Endothelial cell of umbilical vein (primary cell): ENCODE results near the gene CIC.

Experiments used
- EZH2 ChIP-seq: IDR thresholded peaks from 2 replicates; pipeline ENCODE4 v1.6.1; 2012; ENCODE audit warnings: borderline replicate concordance, low read depth, mild to moderate bottlenecking, moderate library complexity, low read length, inconsistent platforms; ENCODE audit not compliant: severe bottlenecking
- POLR2AphosphoS5 ChIP-seq: IDR thresholded peaks from 2 replicates; pipeline ENCODE4 v1.6.1; 2012; ENCODE audit warnings: low read depth, mild to moderate bottlenecking, control low read depth, low read length, moderate library complexity; ENCODE audit not compliant: insufficient read depth
- TF ChIP-seq, protein P1 (sequence below), 2 donors: IDR thresholded peaks; 1 replicate in 1 of 2; 2 replicates in 1 of 2; pipeline ENCODE4 v1.5.1; 2011; ENCODE audit warnings: low read length in 2 of 2, mild to moderate bottlenecking in 2 of 2, moderate library complexity in 2 of 2, control low read depth in 1 of 2, inconsistent platforms in 1 of 2, low read depth in 1 of 2; ENCODE audit not compliant: insufficient read depth in 1 of 2; ENCODE audit errors: extremely low read depth in 1 of 2

DNA sequence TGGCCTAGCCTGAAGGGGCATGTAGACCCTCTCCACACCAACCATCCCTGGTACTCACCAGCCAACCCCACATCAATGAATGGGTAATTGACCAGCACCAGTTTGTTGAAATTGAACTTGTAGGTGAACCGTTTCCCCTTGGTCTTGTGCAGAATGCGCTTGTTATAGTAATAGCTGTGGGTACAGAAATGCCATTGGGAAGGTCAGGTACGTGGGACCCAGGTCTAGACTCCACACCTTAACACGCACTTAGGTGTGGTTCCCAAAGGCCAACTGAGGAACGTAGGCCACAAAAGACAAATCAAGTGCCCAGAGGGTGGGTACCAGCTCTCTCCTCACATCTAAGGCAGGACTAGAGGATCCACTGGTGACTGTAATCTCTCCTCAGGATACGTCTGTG lies 19.3 kb upstream of the CIC start:
- TF ChIP-seq, protein P1, sequence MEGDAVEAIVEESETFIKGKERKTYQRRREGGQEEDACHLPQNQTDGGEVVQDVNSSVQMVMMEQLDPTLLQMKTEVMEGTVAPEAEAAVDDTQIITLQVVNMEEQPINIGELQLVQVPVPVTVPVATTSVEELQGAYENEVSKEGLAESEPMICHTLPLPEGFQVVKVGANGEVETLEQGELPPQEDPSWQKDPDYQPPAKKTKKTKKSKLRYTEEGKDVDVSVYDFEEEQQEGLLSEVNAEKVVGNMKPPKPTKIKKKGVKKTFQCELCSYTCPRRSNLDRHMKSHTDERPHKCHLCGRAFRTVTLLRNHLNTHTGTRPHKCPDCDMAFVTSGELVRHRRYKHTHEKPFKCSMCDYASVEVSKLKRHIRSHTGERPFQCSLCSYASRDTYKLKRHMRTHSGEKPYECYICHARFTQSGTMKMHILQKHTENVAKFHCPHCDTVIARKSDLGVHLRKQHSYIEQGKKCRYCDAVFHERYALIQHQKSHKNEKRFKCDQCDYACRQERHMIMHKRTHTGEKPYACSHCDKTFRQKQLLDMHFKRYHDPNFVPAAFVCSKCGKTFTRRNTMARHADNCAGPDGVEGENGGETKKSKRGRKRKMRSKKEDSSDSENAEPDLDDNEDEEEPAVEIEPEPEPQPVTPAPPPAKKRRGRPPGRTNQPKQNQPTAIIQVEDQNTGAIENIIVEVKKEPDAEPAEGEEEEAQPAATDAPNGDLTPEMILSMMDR (IDR thresholded peaks at IDR 0.05; ENCODE audit: extremely low read depth in 1 of 2, insufficient read depth in 1 of 2, low read depth in 1 of 2, low read length in 2 of 2): no peak
- no peak for TF ChIP-seq EZH2
- TF ChIP-seq POLR2AphosphoS5: no peak
